Stimulated activated naive CD4-positive, alpha-beta T cell (primary cell): ENCODE results near the gene CFAP69.
"Not testable (repeated sequence)": the region's sequence is repeated elsewhere in the genome, so short reads cannot be mapped to it uniquely, and the experiment has no call there.

Experiments used
- DNase-seq, 6 experiments: peaks; one replicate each; lab custom pipeline; 2025; lab: John Stamatoyannopoulos, UW

The CFAP69 gene

DNA sequence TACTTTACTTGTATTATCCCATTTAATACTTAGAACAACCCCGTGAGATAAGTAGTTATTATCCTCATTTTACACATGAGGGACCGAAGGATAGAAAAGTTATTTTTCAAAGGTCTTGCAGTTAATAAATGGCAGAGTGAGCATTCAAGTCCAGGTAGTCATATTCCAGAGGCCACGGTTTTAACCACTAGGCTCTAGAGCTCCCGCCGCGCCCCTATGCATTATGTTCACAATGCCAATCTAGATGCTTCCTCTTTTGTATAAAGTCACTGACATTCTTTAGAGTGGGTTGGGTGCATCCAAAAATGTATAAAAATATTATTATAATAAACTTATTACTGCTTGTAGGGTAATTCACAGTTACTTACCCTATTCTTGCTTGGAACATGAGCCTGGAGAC lies 11.4 kb upstream of the CFAP69 start:
- DNase-seq: no peak

- DNase-seq: no peak
These were observed 8.2 kb upstream of the CFAP69 start for GRCh38 chr7:90236721-90237289.

GRCh38 chr7:90238022-90238421 lies 7.0 kb upstream of the CFAP69 start:
- no peak for DNase-seq

DNA sequence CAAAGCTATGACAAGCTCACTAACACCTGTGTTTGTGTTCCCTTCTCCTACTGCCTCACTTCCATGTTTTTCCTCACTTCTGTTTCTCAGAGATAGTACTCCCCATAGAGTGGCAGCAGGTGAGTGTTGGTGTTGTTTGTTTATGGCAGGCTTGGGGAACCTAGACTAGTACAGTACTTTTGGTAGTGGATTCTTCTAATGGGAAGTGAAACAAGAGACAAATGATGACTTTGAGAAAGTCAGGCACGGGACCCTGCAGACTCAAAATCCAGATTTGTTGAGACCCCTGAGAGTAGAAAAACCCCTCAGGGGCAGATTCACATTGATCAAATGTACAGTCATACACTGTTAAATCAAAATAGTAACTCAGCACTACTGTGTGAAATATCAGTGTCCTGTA lies 6.4 kb upstream of the CFAP69 start:
- no peak for DNase-seq

DNA sequence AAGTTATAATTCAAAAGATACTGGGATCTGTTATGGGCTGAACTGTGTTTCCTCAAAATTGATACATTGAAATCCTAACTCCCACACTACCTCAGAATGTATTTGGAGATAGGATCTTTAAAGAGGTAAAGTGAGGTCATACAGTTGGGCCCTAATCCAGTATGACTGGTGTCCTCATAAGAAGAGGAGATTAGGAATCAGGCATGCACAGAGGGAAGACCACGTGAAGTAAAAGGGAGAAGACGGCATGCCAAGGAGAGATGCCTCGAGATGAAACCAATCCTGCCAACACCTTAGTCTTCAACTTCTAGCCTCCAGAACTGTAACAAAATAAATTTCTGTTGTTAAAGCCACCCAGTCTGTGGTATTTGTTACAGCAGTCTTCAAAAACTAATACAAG lies 5.9 kb upstream of the CFAP69 start:
- no peak for DNase-seq

DNA sequence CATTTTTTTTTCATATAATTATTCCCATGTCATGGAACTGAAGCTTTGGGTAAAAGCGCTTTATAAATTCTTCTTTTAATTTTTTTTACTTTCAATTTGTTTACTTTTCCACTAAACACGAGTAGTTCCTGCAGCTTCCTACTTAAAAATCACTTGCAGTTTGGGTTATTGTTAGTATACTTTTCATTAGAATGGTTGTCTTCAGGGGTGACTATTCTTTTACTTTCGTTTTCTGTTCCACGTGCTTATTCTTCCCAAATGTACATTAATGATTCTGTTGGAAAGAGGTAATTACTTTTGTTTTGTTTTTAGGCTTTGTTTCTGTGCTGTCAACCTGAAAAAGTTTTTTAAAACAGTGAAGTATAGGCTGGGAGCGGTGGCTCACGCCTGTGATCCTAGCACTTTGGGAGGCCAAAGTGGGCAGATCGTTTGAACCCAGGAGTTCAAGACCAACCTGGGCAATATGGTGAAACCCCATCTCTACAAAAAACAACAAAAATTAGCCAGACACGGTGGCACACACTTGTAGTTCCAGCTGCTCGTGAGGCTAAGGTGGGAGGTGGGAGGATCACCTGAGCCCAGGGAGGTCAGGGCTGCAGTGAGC lies 5.2 kb upstream of the CFAP69 start:
- no peak for DNase-seq

GRCh38 chr7:90242369-90243168 lies 2.4 kb upstream of the CFAP69 start:
- DNase-seq: no peak

- DNase-seq: no peak
These were observed 1.4 kb upstream of the CFAP69 start for GRCh38 chr7:90243556-90243955.

DNA sequence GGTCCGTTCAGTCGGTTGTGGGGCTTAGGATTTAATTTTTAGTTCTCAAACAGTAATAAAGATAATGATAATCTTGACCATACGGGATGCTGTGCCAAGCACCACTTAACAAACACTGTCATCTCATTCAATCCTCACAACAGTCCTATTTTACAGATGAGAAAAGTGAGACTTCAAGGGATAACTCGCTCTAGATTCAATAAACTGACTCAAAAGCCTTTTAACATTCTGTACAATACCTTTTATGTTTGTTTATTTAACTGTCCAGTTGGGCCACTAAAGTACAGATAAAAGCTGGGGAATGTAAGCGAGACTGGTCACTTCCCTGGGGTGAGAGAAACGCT lies 437 bp upstream of the CFAP69 start:
- DNase-seq: no peak

GRCh38 chr7:90246171-90246570 lies 1.2 kb downstream of the CFAP69 start:
- DNase-seq: no peak

DNA sequence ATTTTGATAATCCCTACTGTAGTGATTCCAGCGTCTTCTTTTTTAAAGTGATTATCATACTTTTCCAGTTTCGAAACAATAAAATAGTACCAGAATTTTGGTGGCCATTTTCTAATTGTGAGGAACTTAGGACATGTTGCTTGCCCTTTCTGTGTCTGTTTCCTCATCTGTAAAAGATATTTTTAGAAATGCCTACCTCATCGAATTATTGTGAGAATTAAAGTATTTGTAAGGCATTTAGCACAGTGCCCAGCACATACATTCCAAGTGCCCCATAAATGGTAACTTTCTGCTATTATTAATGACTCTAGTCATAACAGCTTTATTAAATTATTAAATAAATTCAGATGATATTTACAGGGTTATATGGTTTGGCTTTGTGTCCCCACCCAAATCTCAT lies 3.7 kb downstream of the CFAP69 start:
- no peak for DNase-seq

DNA sequence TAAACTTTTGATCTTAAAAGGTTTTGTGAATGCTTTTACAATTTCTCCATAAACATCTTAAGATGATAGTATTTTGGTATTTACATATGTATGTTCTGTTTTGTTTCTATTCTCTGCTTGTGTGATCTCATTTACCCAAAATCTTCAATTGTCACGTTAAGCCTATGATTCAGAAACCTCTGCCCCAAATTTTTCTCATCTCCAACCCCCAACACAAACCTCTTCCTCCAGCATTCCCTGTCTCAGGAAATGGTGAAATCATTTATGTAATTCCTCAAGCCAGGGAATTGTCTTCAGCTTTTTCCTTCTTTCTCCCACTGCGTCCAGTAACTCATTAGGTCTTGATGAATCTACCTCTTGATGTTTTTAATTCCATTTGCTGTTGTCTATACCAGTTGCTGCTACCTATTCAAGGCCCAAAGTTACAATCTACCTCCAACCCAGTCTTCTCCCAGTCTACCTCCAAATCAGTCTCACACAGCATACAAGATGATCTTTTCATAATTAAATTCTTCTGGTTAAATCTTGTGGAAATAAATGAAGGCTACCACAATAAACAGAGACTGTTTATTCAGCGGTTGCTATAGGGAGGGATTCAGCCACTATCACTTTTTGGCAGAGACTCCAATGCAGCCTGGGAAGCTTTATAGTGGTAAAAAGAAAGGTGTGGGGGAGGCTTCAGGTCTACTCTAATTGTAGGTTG lies 5.8 kb downstream of the CFAP69 start:
- DNase-seq: no peak

- no peak for DNase-seq
These were observed 6.3 kb downstream of the CFAP69 start for GRCh38 chr7:90251304-90251635.

GRCh38 chr7:90256011-90256410 lies 11.0 kb downstream of the CFAP69 start:
- DNase-seq: not testable (repeated sequence)

DNA sequence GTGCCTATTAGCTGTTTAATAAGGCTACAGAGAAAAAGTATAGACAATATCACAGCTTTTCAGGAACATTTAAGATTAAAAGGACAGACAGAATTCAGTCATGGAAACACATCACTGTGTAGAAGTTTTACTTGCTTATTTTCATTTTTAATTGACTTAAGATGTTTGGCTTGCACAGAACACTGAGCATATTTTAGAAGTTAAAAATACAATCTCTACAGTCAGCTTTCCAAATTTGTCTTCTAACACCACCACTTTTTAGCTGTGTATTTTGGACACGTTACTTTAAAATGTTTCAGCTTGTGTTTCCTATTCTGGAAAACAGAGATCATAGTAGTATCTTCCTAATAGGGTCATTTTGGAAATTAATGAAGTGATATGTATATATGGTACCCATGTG lies 11.8 kb downstream of the CFAP69 start:
- DNase-seq: no peak

GRCh38 chr7:90261441-90261840 lies 16.5 kb downstream of the CFAP69 start:
- no peak for DNase-seq

GRCh38 chr7:90262438-90262837 lies 17.5 kb downstream of the CFAP69 start:
- no peak for DNase-seq

DNA sequence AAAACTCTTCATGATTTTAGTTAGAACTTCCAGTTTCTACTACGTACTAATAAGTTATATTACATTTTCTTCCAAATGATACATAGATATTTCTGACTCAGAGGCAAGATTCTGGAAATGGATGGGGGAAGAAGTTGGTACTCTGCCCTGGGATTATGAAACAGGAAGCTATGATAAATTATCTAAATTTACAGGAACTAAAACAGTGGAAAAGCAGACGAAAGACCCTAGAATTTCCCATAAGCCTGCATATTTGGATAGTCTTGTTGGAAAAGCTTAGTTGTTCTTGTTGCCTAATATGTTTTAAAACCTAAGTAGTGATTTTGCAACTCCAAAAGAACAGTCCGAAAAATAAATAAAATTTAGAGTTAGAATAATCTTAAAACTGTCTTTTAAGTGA lies 21.8 kb downstream of the CFAP69 start:
- DNase-seq: no peak

- no peak for DNase-seq
These were observed 22.4 kb downstream of the CFAP69 start for GRCh38 chr7:90267263-90267858.

- no peak for DNase-seq
These were observed 24.2 kb downstream of the CFAP69 start for GRCh38 chr7:90269163-90269562.

DNA sequence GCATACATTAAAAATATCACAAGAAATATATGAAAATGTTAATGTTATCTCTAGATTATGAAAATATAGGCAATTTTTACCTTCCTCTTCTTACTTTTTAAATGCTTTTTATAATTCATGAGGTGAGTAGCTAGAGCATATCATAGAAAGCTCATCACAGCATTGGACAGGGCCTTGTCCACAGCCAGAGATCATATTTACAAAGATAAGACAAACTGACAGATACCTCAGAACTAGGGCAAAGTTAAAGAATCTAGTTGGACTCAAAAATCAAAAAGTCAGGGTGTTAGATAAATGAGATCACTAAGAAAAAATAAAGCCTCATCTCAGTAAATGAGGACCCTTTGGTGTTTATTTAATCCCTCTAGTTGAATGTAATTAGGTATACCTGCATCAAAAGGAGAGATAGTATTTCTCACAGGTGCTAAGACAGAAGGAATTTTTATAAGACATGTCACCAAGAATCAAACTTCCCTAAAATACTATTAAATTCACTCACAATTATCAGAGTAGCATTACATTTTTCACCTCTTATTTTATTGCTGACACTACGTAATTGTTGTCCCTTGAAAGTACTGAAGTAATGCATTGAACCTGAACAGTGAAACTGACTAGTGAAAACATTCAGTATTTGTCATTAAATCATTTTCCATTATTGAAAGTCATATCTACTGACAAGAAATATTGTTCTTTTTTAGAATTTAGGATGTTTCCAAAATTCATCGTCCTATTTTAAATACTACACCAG lies 25.6 kb downstream of the CFAP69 start:
- no peak for DNase-seq

DNA sequence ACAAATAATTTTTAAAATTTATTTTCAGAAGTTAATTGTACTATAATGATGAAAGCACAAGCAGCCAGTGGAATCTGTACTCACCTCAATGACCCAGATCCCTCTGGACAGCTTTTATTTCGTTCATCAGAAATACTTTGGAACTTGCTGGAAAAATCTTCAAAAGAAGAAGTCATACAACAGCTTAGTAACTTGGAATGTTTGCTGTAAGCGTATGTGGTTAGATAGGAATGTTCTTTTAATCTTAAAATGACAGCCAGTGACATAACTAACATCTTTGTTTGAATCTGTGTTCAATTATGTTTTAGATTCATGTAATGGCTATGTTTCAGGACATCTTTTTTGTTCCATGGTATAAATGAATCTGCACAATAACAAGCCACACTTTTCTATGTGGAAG lies 26.8 kb downstream of the CFAP69 start:
- no peak for DNase-seq
